ENCODE results near the gene RAP1GDS1.

- no peak for TF ChIP-seq POLR2A (IDR thresholded peaks at IDR 0.05)
- TF ChIP-seq CTCF (IDR thresholded peaks at IDR 0.05), result no peak
- no peak for TF ChIP-seq EP300 (IDR thresholded peaks at IDR 0.05)
- no peak for TF ChIP-seq POLR2AphosphoS5 (IDR thresholded peaks at IDR 0.05)
Observed at GRCh38 chr4:98310867-98311266, 49.7 kb downstream of the RAP1GDS1 start.

Measured in stomach (tissue), 4 donors.